GM19351 (cell line): ENCODE data around the gene ZSWIM4.
A peak's percentile ranks its signal among the peaks of the same experiment; 100 is the strongest.

ENCODE experiments used
- ATAC-seq: cut with Tn5 transposase; IDR thresholded peaks from one replicate; pipeline ENCODE4 v1.9.1; 2021; ENCODE audit warnings: mild to moderate bottlenecking, moderate library complexity; ENCODE audit not compliant: unreplicated experiment

The ZSWIM4 gene

GRCh38 chr19:13808856-13809255, 13.6 kb downstream of the ZSWIM4 start:
- ATAC-seq = no peak

- no peak for ATAC-seq
These were observed 17.3 kb downstream of the ZSWIM4 start for GRCh38 chr19:13812544-13812943.

- no peak for ATAC-seq
These were observed 17.9 kb downstream of the ZSWIM4 start for GRCh38 chr19:13813147-13813546.

GRCh38 chr19:13814550-13814949, 19.3 kb downstream of the ZSWIM4 start:
- ATAC-seq = no peak

GRCh38 chr19:13817018-13817614, 21.9 kb downstream of the ZSWIM4 start:
- no peak for ATAC-seq

GRCh38 chr19:13817615-13818371, 22.6 kb downstream of the ZSWIM4 start:
- no peak for ATAC-seq

- ATAC-seq = no peak
These were observed 24.0 kb downstream of the ZSWIM4 start for GRCh38 chr19:13819238-13819637.

GRCh38 chr19:13821292-13821691, 26.0 kb downstream of the ZSWIM4 start:
- ATAC-seq = no peak

- no peak for ATAC-seq
These were observed 28.0 kb downstream of the ZSWIM4 start for GRCh38 chr19:13823256-13823655.

- no peak for ATAC-seq
These were observed 28.7 kb downstream of the ZSWIM4 start for GRCh38 chr19:13823901-13824300.

GRCh38 chr19:13824703-13825102, 29.5 kb downstream of the ZSWIM4 start:
- no peak for ATAC-seq

GRCh38 chr19:13825489-13826441, 30.5 kb downstream of the ZSWIM4 start:
- no peak for ATAC-seq

GRCh38 chr19:13826652-13827235, 31.5 kb downstream of the ZSWIM4 start:
- ATAC-seq = no peak

GRCh38 chr19:13827656-13828055, 32.4 kb downstream of the ZSWIM4 start:
- no peak for ATAC-seq

- ATAC-seq = no peak
These were observed 35.0 kb downstream of the ZSWIM4 start for GRCh38 chr19:13830114-13830740.

- no peak for ATAC-seq
These were observed 35.7 kb downstream of the ZSWIM4 start for GRCh38 chr19:13830741-13831536.

GRCh38 chr19:13831537-13832467, 36.6 kb downstream of the ZSWIM4 start:
- ATAC-seq = no peak

- peak; percentile 88 for ATAC-seq
These were observed 38.3 kb downstream of the ZSWIM4 start for GRCh38 chr19:13833330-13834243.
